ENCODE data around the gene SPSB1. TPM values are rescaled to one million over a fixed set of nuclear protein-coding genes. Genes with fewer than 3 reads are reported as not detected.

SPSB1 gene
- total RNA-seq, 1 experiment from 2014 or later: 4.3 TPM

DNA sequence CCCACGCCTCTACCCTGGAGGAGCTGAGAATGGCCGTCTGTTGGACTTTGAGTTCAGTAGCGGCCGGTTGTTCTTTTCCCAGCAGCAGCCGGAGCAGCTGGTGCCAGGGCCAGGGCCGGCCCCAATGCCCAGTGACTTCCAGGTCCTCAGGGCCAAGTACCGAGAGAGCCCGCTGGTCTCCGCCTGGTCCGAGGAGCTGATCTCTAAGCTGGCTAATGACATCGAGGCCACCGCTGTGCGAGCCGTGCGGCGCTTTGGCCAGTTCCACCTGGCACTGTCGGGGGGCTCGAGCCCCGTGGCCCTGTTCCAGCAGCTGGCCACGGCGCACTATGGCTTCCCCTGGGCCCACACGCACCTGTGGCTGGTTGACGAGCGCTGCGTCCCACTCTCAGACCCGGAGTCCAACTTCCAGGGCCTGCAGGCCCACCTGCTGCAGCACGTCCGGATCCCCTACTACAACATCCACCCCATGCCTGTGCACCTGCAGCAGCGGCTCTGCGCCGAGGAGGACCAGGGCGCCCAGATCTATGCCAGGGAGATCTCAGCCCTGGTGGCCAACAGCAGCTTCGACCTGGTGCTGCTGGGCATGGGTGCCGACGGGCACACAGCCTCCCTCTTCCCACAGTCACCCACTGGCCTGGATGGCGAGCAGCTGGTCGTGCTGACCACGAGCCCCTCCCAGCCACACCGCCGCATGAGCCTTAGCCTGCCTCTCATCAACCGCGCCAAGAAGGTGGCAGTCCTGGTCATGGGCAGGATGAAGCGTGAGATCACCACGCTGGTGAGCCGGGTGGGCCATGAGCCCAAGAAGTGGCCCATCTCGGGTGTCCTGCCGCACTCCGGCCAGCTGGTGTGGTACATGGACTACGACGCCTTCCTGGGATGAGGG, 28.5 kb upstream of the SPSB1 start:
- Mint-ChIP-seq H3K27ac (no peak overlapping the region), H3K4me3 (no peak overlapping the region), H3K27me3 (ENCODE audit: low read depth) (peaks cover 3% of the 10 kb centered on the region; the same call in 1 of the 2 replicates), H3K36me3 (peaks cover 13% of the 10 kb centered on the region), H3K9me3 (peaks cover 20% of the 10 kb centered on the region), H3K4me1 (no peaks in the 10 kb centered on the region)
- no peak for DNase-seq (ENCODE audit: low spot score)
- CTCF ChIA-PET: interaction anchor here (0.8 to 3.0 kb wide), 5 partner anchors 12 to 227 kb away, joined by 3 to 43 read pairs (median 5); no protein-coding TSS in a partner anchor
- no peak for ATAC-seq
- POLR2A ChIA-PET: no interaction called here
- TF ChIP-seq ZNF121 (CRISPR knock-in tag; IDR thresholded peaks at IDR 0.05) (no peak), JAZF1 (CRISPR knock-in tag; IDR thresholded peaks at IDR 0.05) (no peak), ESRRA (CRISPR knock-in tag; IDR thresholded peaks at IDR 0.05; ENCODE audit: borderline replicate concordance) (no peak), FOXK1 (CRISPR knock-in tag; IDR thresholded peaks at IDR 0.05) (no peak), ZNF263 (CRISPR knock-in tag; IDR thresholded peaks at IDR 0.05; ENCODE audit: low read depth) (no peak), MXD4 (CRISPR knock-in tag; IDR thresholded peaks at IDR 0.05; ENCODE audit: borderline replicate concordance) (no peak), NR1H2 (CRISPR knock-in tag; IDR thresholded peaks at IDR 0.05) (no peak), IRF2 (CRISPR knock-in tag; IDR thresholded peaks at IDR 0.05; ENCODE audit: borderline replicate concordance, low read depth) (no peak), KAT7 (CRISPR knock-in tag; IDR thresholded peaks at IDR 0.05; ENCODE audit: borderline replicate concordance) (no peak), TCF7 (CRISPR knock-in tag; IDR thresholded peaks at IDR 0.05; ENCODE audit: low read depth) (no peak), ZBTB21 (CRISPR knock-in tag; IDR thresholded peaks at IDR 0.05; ENCODE audit: borderline replicate concordance) (no peak), SMAD4 (CRISPR knock-in tag; IDR thresholded peaks at IDR 0.05) (no peak)
- TF ChIP-seq, protein P1, sequence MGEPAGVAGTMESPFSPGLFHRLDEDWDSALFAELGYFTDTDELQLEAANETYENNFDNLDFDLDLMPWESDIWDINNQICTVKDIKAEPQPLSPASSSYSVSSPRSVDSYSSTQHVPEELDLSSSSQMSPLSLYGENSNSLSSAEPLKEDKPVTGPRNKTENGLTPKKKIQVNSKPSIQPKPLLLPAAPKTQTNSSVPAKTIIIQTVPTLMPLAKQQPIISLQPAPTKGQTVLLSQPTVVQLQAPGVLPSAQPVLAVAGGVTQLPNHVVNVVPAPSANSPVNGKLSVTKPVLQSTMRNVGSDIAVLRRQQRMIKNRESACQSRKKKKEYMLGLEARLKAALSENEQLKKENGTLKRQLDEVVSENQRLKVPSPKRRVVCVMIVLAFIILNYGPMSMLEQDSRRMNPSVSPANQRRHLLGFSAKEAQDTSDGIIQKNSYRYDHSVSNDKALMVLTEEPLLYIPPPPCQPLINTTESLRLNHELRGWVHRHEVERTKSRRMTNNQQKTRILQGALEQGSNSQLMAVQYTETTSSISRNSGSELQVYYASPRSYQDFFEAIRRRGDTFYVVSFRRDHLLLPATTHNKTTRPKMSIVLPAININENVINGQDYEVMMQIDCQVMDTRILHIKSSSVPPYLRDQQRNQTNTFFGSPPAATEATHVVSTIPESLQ (CRISPR knock-in tag; IDR thresholded peaks at IDR 0.05): no peak
- TF ChIP-seq, protein P2, sequence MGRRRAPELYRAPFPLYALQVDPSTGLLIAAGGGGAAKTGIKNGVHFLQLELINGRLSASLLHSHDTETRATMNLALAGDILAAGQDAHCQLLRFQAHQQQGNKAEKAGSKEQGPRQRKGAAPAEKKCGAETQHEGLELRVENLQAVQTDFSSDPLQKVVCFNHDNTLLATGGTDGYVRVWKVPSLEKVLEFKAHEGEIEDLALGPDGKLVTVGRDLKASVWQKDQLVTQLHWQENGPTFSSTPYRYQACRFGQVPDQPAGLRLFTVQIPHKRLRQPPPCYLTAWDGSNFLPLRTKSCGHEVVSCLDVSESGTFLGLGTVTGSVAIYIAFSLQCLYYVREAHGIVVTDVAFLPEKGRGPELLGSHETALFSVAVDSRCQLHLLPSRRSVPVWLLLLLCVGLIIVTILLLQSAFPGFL (CRISPR knock-in tag; IDR thresholded peaks at IDR 0.05; ENCODE audit: borderline replicate concordance): no peak
- TF ChIP-seq, protein P3, sequence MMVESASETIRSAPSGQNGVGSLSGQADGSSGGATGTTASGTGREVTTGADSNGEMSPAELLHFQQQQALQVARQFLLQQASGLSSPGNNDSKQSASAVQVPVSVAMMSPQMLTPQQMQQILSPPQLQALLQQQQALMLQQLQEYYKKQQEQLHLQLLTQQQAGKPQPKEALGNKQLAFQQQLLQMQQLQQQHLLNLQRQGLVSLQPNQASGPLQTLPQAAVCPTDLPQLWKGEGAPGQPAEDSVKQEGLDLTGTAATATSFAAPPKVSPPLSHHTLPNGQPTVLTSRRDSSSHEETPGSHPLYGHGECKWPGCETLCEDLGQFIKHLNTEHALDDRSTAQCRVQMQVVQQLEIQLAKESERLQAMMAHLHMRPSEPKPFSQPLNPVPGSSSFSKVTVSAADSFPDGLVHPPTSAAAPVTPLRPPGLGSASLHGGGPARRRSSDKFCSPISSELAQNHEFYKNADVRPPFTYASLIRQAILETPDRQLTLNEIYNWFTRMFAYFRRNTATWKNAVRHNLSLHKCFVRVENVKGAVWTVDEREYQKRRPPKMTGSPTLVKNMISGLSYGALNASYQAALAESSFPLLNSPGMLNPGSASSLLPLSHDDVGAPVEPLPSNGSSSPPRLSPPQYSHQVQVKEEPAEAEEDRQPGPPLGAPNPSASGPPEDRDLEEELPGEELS (CRISPR knock-in tag; IDR thresholded peaks at IDR 0.05): no peak
- TF ChIP-seq, protein P4, sequence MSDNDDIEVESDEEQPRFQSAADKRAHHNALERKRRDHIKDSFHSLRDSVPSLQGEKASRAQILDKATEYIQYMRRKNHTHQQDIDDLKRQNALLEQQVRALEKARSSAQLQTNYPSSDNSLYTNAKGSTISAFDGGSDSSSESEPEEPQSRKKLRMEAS (CRISPR knock-in tag; IDR thresholded peaks at IDR 0.05): no peak
- TF ChIP-seq, protein P5, sequence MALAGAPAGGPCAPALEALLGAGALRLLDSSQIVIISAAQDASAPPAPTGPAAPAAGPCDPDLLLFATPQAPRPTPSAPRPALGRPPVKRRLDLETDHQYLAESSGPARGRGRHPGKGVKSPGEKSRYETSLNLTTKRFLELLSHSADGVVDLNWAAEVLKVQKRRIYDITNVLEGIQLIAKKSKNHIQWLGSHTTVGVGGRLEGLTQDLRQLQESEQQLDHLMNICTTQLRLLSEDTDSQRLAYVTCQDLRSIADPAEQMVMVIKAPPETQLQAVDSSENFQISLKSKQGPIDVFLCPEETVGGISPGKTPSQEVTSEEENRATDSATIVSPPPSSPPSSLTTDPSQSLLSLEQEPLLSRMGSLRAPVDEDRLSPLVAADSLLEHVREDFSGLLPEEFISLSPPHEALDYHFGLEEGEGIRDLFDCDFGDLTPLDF (CRISPR knock-in tag; IDR thresholded peaks at IDR 0.05): no peak
- TF ChIP-seq, protein P6, sequence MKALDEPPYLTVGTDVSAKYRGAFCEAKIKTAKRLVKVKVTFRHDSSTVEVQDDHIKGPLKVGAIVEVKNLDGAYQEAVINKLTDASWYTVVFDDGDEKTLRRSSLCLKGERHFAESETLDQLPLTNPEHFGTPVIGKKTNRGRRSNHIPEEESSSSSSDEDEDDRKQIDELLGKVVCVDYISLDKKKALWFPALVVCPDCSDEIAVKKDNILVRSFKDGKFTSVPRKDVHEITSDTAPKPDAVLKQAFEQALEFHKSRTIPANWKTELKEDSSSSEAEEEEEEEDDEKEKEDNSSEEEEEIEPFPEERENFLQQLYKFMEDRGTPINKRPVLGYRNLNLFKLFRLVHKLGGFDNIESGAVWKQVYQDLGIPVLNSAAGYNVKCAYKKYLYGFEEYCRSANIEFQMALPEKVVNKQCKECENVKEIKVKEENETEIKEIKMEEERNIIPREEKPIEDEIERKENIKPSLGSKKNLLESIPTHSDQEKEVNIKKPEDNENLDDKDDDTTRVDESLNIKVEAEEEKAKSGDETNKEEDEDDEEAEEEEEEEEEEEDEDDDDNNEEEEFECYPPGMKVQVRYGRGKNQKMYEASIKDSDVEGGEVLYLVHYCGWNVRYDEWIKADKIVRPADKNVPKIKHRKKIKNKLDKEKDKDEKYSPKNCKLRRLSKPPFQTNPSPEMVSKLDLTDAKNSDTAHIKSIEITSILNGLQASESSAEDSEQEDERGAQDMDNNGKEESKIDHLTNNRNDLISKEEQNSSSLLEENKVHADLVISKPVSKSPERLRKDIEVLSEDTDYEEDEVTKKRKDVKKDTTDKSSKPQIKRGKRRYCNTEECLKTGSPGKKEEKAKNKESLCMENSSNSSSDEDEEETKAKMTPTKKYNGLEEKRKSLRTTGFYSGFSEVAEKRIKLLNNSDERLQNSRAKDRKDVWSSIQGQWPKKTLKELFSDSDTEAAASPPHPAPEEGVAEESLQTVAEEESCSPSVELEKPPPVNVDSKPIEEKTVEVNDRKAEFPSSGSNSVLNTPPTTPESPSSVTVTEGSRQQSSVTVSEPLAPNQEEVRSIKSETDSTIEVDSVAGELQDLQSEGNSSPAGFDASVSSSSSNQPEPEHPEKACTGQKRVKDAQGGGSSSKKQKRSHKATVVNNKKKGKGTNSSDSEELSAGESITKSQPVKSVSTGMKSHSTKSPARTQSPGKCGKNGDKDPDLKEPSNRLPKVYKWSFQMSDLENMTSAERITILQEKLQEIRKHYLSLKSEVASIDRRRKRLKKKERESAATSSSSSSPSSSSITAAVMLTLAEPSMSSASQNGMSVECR (CRISPR knock-in tag; IDR thresholded peaks at IDR 0.05; ENCODE audit: borderline replicate concordance): no peak
- TF ChIP-seq, protein P7, sequence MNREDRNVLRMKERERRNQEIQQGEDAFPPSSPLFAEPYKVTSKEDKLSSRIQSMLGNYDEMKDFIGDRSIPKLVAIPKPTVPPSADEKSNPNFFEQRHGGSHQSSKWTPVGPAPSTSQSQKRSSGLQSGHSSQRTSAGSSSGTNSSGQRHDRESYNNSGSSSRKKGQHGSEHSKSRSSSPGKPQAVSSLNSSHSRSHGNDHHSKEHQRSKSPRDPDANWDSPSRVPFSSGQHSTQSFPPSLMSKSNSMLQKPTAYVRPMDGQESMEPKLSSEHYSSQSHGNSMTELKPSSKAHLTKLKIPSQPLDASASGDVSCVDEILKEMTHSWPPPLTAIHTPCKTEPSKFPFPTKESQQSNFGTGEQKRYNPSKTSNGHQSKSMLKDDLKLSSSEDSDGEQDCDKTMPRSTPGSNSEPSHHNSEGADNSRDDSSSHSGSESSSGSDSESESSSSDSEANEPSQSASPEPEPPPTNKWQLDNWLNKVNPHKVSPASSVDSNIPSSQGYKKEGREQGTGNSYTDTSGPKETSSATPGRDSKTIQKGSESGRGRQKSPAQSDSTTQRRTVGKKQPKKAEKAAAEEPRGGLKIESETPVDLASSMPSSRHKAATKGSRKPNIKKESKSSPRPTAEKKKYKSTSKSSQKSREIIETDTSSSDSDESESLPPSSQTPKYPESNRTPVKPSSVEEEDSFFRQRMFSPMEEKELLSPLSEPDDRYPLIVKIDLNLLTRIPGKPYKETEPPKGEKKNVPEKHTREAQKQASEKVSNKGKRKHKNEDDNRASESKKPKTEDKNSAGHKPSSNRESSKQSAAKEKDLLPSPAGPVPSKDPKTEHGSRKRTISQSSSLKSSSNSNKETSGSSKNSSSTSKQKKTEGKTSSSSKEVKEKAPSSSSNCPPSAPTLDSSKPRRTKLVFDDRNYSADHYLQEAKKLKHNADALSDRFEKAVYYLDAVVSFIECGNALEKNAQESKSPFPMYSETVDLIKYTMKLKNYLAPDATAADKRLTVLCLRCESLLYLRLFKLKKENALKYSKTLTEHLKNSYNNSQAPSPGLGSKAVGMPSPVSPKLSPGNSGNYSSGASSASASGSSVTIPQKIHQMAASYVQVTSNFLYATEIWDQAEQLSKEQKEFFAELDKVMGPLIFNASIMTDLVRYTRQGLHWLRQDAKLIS (CRISPR knock-in tag; IDR thresholded peaks at IDR 0.05; ENCODE audit: borderline replicate concordance): no peak
